ENCODE measurements around the gene CEACAM1. TPM values are rescaled to one million over a fixed set of nuclear protein-coding genes. Genes with fewer than 3 reads are reported as not detected.

Gene CEACAM1
- total and polyA plus RNA-seq, 9 of the 15 experiments (the other 6 are each of a cell fraction or from before 2014, with no cell fraction given): 0.04 to 0.16 (median 0.10) TPM; not detected in 1

DNA sequence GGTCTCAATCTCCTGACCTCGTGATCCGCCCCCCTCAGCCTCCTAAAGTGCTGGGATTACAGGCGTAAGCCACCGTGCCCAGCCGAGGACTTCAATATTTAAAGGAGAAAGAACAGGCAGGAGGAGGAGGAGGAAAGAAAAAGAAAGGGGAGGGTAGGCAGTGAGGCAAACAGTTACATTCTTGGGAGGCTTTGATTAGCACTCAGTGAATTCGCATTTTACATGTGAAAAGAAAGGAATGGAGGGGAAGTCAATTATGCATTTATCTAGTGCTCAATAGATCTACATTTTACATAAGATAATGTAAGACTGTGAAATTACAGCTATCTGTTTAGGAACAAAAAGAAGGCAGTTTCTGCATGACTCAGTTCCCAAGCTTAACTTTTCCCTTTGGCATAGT is 54.6 kb downstream of the CEACAM1 start:
- TF ChIP-seq MYNN (IDR thresholded peaks at IDR 0.05) (no peak), MYNN (CRISPR knock-in tag; IDR thresholded peaks at IDR 0.05) (no peak), ETV1 (tag; conservative IDR thresholded peaks at IDR 0.05; ENCODE audit: low read depth) (no peak), NFRKB (IDR thresholded peaks at IDR 0.05; ENCODE audit: low read depth) (no peak), NFE2 (IDR thresholded peaks at IDR 0.05; ENCODE audit: low read depth) (no peak), RB1 (IDR thresholded peaks at IDR 0.05; ENCODE audit: low read depth) (no peak), POLR3A (IDR thresholded peaks at IDR 0.05; ENCODE audit: borderline replicate concordance, extremely low read depth, insufficient read depth, insufficient read length) (no peak), FOXP1 (CRISPR knock-in tag; IDR thresholded peaks at IDR 0.05) (no peak), ZNF174 (CRISPR knock-in tag; IDR thresholded peaks at IDR 0.05) (no peak), CTBP1 (IDR thresholded peaks at IDR 0.05; ENCODE audit: borderline replicate concordance) (no peak), EWSR1 (IDR thresholded peaks at IDR 0.05; ENCODE audit: borderline replicate concordance, low read depth, partially characterized antibody) (no peak), KDM2B (CRISPR knock-in tag; IDR thresholded peaks at IDR 0.05) (no peak), ARID1B (IDR thresholded peaks at IDR 0.05) (no peak), ZNF766 (CRISPR knock-in tag; conservative IDR thresholded peaks at IDR 0.05) (no peak), C11orf30 (IDR thresholded peaks at IDR 0.05; ENCODE audit: low read depth) (no peak), BMI1 (IDR thresholded peaks at IDR 0.05; ENCODE audit: low read length) (no peak)
- TF ChIP-seq, protein P1, sequence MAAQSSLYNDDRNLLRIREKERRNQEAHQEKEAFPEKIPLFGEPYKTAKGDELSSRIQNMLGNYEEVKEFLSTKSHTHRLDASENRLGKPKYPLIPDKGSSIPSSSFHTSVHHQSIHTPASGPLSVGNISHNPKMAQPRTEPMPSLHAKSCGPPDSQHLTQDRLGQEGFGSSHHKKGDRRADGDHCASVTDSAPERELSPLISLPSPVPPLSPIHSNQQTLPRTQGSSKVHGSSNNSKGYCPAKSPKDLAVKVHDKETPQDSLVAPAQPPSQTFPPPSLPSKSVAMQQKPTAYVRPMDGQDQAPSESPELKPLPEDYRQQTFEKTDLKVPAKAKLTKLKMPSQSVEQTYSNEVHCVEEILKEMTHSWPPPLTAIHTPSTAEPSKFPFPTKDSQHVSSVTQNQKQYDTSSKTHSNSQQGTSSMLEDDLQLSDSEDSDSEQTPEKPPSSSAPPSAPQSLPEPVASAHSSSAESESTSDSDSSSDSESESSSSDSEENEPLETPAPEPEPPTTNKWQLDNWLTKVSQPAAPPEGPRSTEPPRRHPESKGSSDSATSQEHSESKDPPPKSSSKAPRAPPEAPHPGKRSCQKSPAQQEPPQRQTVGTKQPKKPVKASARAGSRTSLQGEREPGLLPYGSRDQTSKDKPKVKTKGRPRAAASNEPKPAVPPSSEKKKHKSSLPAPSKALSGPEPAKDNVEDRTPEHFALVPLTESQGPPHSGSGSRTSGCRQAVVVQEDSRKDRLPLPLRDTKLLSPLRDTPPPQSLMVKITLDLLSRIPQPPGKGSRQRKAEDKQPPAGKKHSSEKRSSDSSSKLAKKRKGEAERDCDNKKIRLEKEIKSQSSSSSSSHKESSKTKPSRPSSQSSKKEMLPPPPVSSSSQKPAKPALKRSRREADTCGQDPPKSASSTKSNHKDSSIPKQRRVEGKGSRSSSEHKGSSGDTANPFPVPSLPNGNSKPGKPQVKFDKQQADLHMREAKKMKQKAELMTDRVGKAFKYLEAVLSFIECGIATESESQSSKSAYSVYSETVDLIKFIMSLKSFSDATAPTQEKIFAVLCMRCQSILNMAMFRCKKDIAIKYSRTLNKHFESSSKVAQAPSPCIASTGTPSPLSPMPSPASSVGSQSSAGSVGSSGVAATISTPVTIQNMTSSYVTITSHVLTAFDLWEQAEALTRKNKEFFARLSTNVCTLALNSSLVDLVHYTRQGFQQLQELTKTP (IDR thresholded peaks at IDR 0.05; ENCODE audit: low read depth in 1 of 2, partially characterized antibody in 2 of 2): no peak
- DNase-seq (ENCODE audit: extremely low read depth in 1 of 4, low spot score in 3 of 4) (no peak), ATAC-seq (no peak), FAIRE-seq (no peak)
- ChIA-PET POLR2A (interaction anchor here (0.6 to 1.3 kb wide), 2 partner anchors 14 to 23 kb away, joined by 3 to 4 read pairs; no protein-coding TSS in a partner anchor), CTCF (ENCODE audit: low intra/inter-chr PET ratio) (no interaction called here)
- Histone ChIP-seq H3K79me2 (ENCODE audit: control insufficient read depth, insufficient read depth, low read length) (no peaks in the 10 kb centered on the region), H3K4me1 (replicated peaks in 1 of 2; ENCODE audit: control insufficient read depth in 2 of 2, insufficient read depth in 2 of 2, low read length in 2 of 2) (no peaks in the 10 kb centered on the region), H3K36me3 (ENCODE audit: control insufficient read depth, insufficient read depth, low read length) (no peaks in the 10 kb centered on the region), H2AFZ (ENCODE audit: low read depth, low read length) (no peak overlapping the region), H3K27me3 (ENCODE audit: control insufficient read depth in 2 of 2, insufficient read depth in 2 of 2, low read length in 2 of 2) (peaks cover 13 to 18% of the 10 kb centered on the region in 2 experiments; a peak in 3 of 5 replicates), H3K4me3 (no peak overlapping the region), H3K9me3 (replicated peaks; ENCODE audit: control insufficient read depth, insufficient read depth, low read depth, low read length) (no peaks in the 10 kb centered on the region), H3K27ac (ENCODE audit: extremely low read depth, low read depth, low read length) (no peak overlapping the region), H3K9me1 (ENCODE audit: control insufficient read depth, insufficient read depth, low read length) (no peaks in the 10 kb centered on the region), H3K4me2 (ENCODE audit: insufficient read depth, low read length) (no peak overlapping the region), H4K20me1 (replicated peaks; ENCODE audit: control insufficient read depth, insufficient read depth, low read length) (no peaks in the 10 kb centered on the region), H3K9ac (ENCODE audit: insufficient read depth in 1 of 2, low read depth in 2 of 2, low read length in 2 of 2) (no peak overlapping the region)
- intact Hi-C loops (cut with micrococcal nuclease) (no loop called here), in situ Hi-C loops (cut with MboI) (no loop called here)
- 4% methylated on average over 4 of the region's 6 CpGs for WGBS (ENCODE audit: insufficient coverage, low coverage, missing lambda C conversion rate)
- BruUV-seq (replicated peaks): no TSS peak

All from K562 (cell line).